Measurements from ENCODE around the gene COX6A1.

GRCh38 chr12:120444676-120445075, 6.8 kb downstream of the COX6A1 start:
- TF ChIP-seq CTCF (IDR thresholded peaks at IDR 0.05) (no peak), POLR2A (IDR thresholded peaks at IDR 0.05) (no peak)

Measured in Peyer's patch (tissue), 4 donors.